GM12865 (cell line): Measurements from ENCODE around the gene STK24.

ENCODE experiments used
- DNase-seq: peaks from one replicate; pipeline ENCODE4 v3.0.0; 2010; ENCODE audit warnings: low read depth
- H3K4me3 ChIP-seq: 2 replicates; pipeline ENCODE4 v1.5.1; 2011; ENCODE audit warnings: mild to moderate bottlenecking, low read depth, low read length, control low read depth
- TF ChIP-seq, protein P1 (sequence below): IDR thresholded peaks from 2 replicates; pipeline ENCODE4 v1.5.1; 2011; ENCODE audit warnings: low read length, control low read depth, low read depth, inconsistent platforms; ENCODE audit not compliant: insufficient read depth; ENCODE audit errors: missing control alignments

The STK24 gene

DNA sequence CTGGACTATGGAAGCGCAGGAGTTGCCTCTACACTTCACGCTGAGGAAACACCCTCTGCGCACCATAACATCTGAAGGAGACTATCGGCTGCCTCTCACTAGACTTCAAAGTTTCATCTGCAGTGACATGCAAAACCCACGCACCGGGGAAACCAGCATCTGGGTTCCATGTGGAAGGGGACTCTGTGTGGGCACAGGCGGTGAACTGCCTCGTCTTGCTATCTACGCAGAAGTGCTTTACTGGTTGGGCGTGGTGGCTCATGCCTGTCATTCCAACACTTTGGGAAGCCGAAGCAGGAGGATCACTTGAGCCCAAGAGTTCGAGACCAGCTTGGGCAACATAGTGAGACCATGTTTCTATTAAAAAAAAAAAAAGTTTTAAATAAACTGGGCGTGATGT is 116.4 kb downstream of the STK24 start:
- H3K4me3 ChIP-seq, result no peak overlapping the region
- DNase-seq, result no peak
- TF ChIP-seq, protein P1, sequence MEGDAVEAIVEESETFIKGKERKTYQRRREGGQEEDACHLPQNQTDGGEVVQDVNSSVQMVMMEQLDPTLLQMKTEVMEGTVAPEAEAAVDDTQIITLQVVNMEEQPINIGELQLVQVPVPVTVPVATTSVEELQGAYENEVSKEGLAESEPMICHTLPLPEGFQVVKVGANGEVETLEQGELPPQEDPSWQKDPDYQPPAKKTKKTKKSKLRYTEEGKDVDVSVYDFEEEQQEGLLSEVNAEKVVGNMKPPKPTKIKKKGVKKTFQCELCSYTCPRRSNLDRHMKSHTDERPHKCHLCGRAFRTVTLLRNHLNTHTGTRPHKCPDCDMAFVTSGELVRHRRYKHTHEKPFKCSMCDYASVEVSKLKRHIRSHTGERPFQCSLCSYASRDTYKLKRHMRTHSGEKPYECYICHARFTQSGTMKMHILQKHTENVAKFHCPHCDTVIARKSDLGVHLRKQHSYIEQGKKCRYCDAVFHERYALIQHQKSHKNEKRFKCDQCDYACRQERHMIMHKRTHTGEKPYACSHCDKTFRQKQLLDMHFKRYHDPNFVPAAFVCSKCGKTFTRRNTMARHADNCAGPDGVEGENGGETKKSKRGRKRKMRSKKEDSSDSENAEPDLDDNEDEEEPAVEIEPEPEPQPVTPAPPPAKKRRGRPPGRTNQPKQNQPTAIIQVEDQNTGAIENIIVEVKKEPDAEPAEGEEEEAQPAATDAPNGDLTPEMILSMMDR, result no peak

DNA sequence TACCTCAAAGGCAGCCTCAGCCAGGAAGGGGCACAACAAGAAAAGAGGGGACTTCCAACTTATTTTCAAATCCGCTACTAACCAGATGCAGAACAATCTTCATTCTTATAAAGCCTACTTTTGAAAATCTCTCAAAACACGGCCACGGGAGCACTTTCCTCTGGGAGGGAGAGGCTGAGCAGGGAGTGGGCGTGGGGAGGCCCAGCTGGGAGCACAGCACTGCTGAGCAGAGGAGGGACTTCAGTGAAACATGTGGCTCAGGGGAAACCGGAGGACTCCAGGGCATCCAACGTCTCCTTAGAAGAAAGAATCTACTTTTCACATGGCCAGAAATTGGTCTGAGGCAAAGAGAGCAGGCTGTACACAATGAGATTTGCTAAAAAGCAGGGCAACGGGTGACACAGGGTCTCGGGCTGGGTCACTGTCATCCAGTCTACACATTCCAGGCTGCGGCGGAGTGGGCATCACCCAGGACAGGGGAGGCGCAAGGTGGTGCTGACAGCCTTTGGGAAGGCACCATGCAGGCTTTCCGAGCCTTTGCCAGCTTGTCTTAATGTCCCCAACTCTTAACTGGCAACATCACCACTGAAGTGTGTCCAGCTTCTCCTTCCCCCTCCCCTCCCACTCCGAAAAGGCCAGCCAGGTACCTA is 117.1 kb downstream of the STK24 start:
- no peak for DNase-seq
- H3K4me3 ChIP-seq, result no peak overlapping the region
- TF ChIP-seq, protein P1, result no peak

DNA sequence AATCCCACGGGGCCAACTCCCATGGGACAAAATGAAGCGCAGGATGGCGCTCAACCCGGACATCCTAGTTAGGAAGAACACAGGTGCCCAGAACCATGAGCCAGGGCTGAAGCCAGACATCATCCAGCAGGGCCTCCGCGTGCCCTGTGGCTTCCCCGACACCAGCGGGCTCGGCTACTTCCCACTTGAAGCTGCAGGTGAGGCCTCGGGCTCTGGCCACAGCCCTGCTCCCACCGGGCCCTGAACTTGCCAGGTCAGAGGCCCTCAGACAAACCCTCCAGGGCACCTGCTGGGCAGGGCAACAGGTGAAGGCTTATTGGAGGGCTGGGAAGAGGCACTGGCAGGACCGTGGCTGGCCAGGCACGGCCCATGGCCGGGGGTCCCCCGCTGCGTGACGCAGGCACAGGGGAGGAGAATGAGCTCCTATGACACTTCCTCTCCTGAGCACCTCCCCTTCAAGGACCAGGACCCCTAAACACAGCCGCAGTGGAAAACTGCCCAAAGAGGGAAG is 117.7 kb downstream of the STK24 start:
- H3K4me3 ChIP-seq, result no peak overlapping the region
- TF ChIP-seq, protein P1, result no peak
- no peak for DNase-seq

DNA sequence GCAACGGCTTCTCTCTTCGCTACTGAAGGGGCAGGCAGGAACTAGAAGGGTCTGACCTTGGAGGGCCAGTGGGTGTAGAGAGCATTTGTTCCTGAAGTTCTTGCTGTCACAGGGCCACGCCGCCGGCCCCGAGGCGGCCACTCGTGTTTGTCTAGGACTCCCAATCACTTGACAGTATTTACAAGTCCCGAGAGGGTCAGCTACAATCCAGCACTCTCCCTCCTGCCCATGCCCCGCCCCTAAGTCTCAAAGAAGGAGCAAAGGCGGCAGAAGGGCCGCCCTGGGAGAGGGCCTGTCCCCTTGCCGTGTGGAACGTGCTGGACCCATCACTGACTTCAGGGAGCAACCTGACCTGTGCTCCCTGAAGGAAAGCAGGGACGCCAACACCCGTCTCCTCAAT is 118.5 kb downstream of the STK24 start:
- TF ChIP-seq, protein P1, result no peak
- no peak overlapping the region for H3K4me3 ChIP-seq
- no peak for DNase-seq

DNA sequence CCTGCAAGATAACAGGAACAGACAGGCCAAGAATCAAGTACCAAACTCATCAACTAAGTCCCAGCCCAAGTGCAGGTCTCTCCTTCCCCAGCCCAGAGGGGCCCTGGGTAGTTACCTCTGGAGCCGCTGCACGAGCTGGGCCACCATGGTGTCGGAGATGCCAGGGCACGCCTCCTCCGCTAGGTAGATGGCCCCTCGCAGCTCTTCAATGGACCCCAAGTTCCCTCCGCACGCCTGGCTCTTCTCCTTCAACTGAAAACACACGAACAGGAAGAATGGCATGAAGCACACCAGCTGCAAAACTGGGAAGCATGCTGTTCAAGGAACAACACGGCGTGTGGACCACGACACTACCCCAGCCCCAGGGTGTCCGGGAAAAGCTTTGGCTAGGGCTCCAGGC is 119.9 kb downstream of the STK24 start:
- no peak overlapping the region for H3K4me3 ChIP-seq
- no peak for DNase-seq
- TF ChIP-seq, protein P1, result no peak

DNA sequence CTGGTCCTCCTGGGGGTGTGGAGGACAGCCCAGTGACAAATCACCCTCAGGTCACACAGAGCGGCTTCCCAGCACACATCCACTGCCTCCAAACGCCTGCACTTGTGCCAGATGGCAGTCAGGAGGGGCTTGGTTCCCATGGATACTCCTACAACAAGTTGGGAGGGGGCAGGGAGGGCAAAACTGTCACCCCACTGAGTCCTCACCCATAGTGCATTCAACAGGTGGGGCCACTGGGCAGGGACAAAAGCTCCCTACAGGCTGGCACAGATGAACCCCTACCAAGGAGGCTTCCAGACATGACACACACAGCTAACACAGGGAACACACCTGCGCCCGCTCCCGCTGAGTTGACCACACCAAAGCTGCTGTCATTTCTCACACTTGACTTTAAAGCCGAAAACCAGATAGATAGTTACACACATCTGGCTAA is 120.5 kb downstream of the STK24 start:
- DNase-seq, result no peak
- TF ChIP-seq, protein P1, result no peak
- no peak overlapping the region for H3K4me3 ChIP-seq

DNA sequence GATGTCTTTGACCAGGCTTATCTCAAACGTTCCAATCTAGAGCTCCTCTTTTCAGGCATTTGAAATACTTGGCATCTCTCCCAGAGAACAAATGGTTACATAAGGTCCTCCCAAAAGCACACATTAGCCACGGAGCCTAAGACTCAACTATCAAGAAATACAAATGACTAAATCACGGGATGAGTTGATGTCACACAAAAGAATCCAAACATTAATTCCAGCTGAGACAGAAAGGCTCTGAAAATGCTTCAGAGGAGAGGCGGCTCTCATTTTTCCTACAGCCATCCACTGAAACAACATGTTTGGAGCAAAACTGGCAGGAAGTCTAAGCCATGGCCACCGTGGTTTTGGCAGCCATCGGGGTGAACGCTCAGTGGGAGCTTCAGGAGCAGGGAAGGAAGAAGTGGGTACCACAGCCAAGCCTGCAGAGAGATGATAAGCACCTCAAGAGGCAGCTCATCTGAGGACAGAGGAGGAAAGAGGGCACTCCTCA is 122.5 kb downstream of the STK24 start:
- TF ChIP-seq, protein P1, result no peak
- no peak overlapping the region for H3K4me3 ChIP-seq
- DNase-seq, result no peak
